MM.1S (cell line): ENCODE results near the gene ADGRL1.

Experiments used
- DNase-seq: peaks from one replicate; pipeline ENCODE4 v3.0.0-alpha.2; 2015
- H2AFZ ChIP-seq: fragments of 300-600 bp; sonication (generic); 2 replicates; pipeline ENCODE4 v1.6.0; 2016; ENCODE audit warnings: antibody characterized with exemption, low read length
- H3F3A ChIP-seq: fragments of 300-600 bp; sonication (generic); 2 replicates; pipeline ENCODE4 v1.6.1; 2016; ENCODE audit warnings: mild to moderate bottlenecking, antibody characterized with exemption, low read length, moderate library complexity, mixed read lengths; ENCODE audit not compliant: insufficient read depth
- H3K27ac ChIP-seq: fragments of 300-600 bp; sonication (generic); 2 replicates; pipeline ENCODE4 v1.5.1; 2016; ENCODE audit warnings: mild to moderate bottlenecking, low read length
- H3K27me3 ChIP-seq: fragments of 300-600 bp; sonication (generic); replicated peaks from 2 replicates; pipeline ENCODE4 v1.6.0; 2016; ENCODE audit warnings: low read length; ENCODE audit not compliant: insufficient read depth
- H3K36me3 ChIP-seq: fragments of 300-600 bp; sonication (generic); replicated peaks from 2 replicates; pipeline ENCODE4 v1.6.1; 2016; ENCODE audit warnings: mild to moderate bottlenecking, low read length, mixed read lengths; ENCODE audit not compliant: insufficient read depth
- H3K4me1 ChIP-seq: fragments of 300-600 bp; sonication (generic); 2 replicates; pipeline ENCODE4 v1.6.1; 2016; ENCODE audit warnings: low read length, mixed read lengths
- H3K4me2 ChIP-seq: fragments of 300-600 bp; sonication (generic); 2 replicates; pipeline ENCODE4 v1.6.0; 2016; ENCODE audit warnings: low read depth, low read length
- H3K4me3 ChIP-seq: fragments of 300-600 bp; sonication (generic); 2 replicates; pipeline ENCODE4 v1.5.1; 2016; ENCODE audit warnings: low read length, mixed read lengths
- H3K79me2 ChIP-seq: fragments of 300-600 bp; sonication (generic); 2 replicates; pipeline ENCODE4 v1.6.1; 2016; ENCODE audit warnings: mixed run types, low read length, mixed read lengths
- H3K9ac ChIP-seq: fragments of 300-600 bp; sonication (generic); 2 replicates; pipeline ENCODE4 v1.6.1; 2016; ENCODE audit warnings: low read length, mixed read lengths
- H3K9me2 ChIP-seq: fragments of 300-600 bp; sonication (generic); replicated peaks from 2 replicates; pipeline ENCODE4 v1.6.1; 2016; ENCODE audit warnings: mild to moderate bottlenecking, low read length, mixed read lengths; ENCODE audit not compliant: insufficient read depth
- H3K9me3 ChIP-seq: fragments of 300-600 bp; sonication (generic); replicated peaks from 2 replicates; pipeline ENCODE4 v1.6.1; 2016; ENCODE audit warnings: mild to moderate bottlenecking, low read length, mixed read lengths; ENCODE audit not compliant: insufficient read depth
- H4K20me1 ChIP-seq: fragments of 300-600 bp; sonication (generic); 2 replicates; pipeline ENCODE4 v1.6.1; 2016; ENCODE audit warnings: mild to moderate bottlenecking, low read length, moderate library complexity, mixed read lengths; ENCODE audit not compliant: insufficient read depth
- CTCF ChIP-seq: fragments of 300-600 bp; sonication (generic); IDR thresholded peaks from 2 replicates; pipeline ENCODE4 v1.5.1; 2016; ENCODE audit warnings: antibody characterized with exemption, low read length, mixed read lengths
- EZH2 ChIP-seq: fragments of 300-600 bp; sonication (generic); optimal IDR thresholded peaks from 2 replicates; pipeline ENCODE3; 2017; ENCODE audit warnings: low read depth, mild to moderate bottlenecking, antibody characterized with exemption, low read length, mixed read lengths
- EZH2phosphoT487 ChIP-seq: fragments of 300-600 bp; sonication (generic); IDR thresholded peaks from 2 replicates; pipeline ENCODE4 v1.6.1; 2018; ENCODE audit warnings: antibody characterized with exemption, low read length

The ADGRL1 gene

GRCh38 chr19:14116918-14117578, 88.9 kb downstream of the ADGRL1 start:
- Histone ChIP-seq H3K79me2 (peaks cover 45% of the 10 kb centered on the region), H3K4me2 (peak overlapping the region; percentile 97), H3K9ac (peak overlapping the region; percentile 75), H3K27ac (no peak overlapping the region), H3K9me3 (no peaks in the 10 kb centered on the region), H3K4me3 (peak overlapping the region; percentile 92), H3K27me3 (no peaks in the 10 kb centered on the region), H3K4me1 (peaks cover 24% of the 10 kb centered on the region), H4K20me1 (no peaks in the 10 kb centered on the region), H3F3A (peaks cover 24% of the 10 kb centered on the region), H2AFZ (peak overlapping the region; percentile 23; the same call in 1 of the 2 replicates), H3K36me3 (no peaks in the 10 kb centered on the region), H3K9me2 (no peaks in the 10 kb centered on the region)
- TF ChIP-seq EZH2phosphoT487, result no peak
- no peak for TF ChIP-seq CTCF
- no peak for TF ChIP-seq EZH2
- no peak for DNase-seq

- no peak overlapping the region for H3K27ac ChIP-seq
- no peaks in the 10 kb centered on the region for H3K36me3 ChIP-seq
- H3K4me1 ChIP-seq, result peaks cover 24% of the 10 kb centered on the region
- TF ChIP-seq EZH2phosphoT487 (no peak), CTCF (no peak), EZH2 (no peak)
- peak overlapping the region; percentile 75; the same call in 1 of the 2 replicates for H3K9ac ChIP-seq
- peaks cover 24% of the 10 kb centered on the region for H3F3A ChIP-seq
- peak overlapping the region; percentile 97 for H3K4me2 ChIP-seq
- H3K9me2 ChIP-seq, result no peaks in the 10 kb centered on the region
- H3K27me3 ChIP-seq, result no peaks in the 10 kb centered on the region
- H3K9me3 ChIP-seq, result no peaks in the 10 kb centered on the region
- peak overlapping the region; percentile 92 for H3K4me3 ChIP-seq
- no peak overlapping the region for H2AFZ ChIP-seq
- no peaks in the 10 kb centered on the region for H4K20me1 ChIP-seq
- no peak for DNase-seq
- peaks cover 50% of the 10 kb centered on the region for H3K79me2 ChIP-seq
Observed at GRCh38 chr19:14116525-14116917, 89.4 kb downstream of the ADGRL1 start.

GRCh38 chr19:14115756-14116155, 90.2 kb downstream of the ADGRL1 start:
- Histone ChIP-seq H3K27me3 (no peaks in the 10 kb centered on the region), H3K9me3 (no peaks in the 10 kb centered on the region), H3F3A (peaks cover 19% of the 10 kb centered on the region), H3K4me1 (peaks cover 24% of the 10 kb centered on the region), H3K4me2 (peak overlapping the region; percentile 97; the same call in 1 of the 2 replicates), H3K36me3 (no peaks in the 10 kb centered on the region), H3K79me2 (peaks cover 51% of the 10 kb centered on the region), H3K4me3 (no peak overlapping the region; the same call in 1 of the 2 replicates), H4K20me1 (no peaks in the 10 kb centered on the region), H2AFZ (no peak overlapping the region), H3K9ac (no peak overlapping the region), H3K27ac (no peak overlapping the region), H3K9me2 (no peaks in the 10 kb centered on the region)
- TF ChIP-seq CTCF, result no peak
- TF ChIP-seq EZH2, result no peak
- TF ChIP-seq EZH2phosphoT487, result no peak
- no peak for DNase-seq
